GM12878 (cell line): ENCODE data around the gene CHD9. TPM values are rescaled to one million over a fixed set of nuclear protein-coding genes. Genes with fewer than 3 reads are reported as not detected.
A peak's percentile ranks its signal among the peaks of the same experiment; 100 is the strongest.

Source experiments
- ATAC-seq: fragments of 200-7000 bp; cut with Tn5 transposase; 3 replicates; pipeline ENCODE4 v1.9.1; 2020; ENCODE audit warnings: mild to moderate bottlenecking, moderate library complexity
- BruUV-seq: library from RNA; stranded (reverse); fragments of 400-500 nt; replicated peaks from 2 replicates; lab custom pipeline; 2021; lab: Mats Ljungman, UMichigan
- CTCF ChIA-PET: fragments of 300-600 bp; sonication (Branson Sonifier 250); formaldehyde crosslinking; extraction: SDS; loops from one replicate; lab custom pipeline; 2021; ENCODE audit warnings: inconsistent platforms; lab: Yijun Ruan, JAX
- POLR2A ChIA-PET: fragments of 350-600 bp; formaldehyde crosslinking; extraction: SDS; loops from one replicate; lab custom pipeline; 2021; ENCODE audit warnings: inconsistent platforms; lab: Charles Lee
- RAD21 ChIA-PET: fragments of 300-600 bp; sonication (Branson Sonifier 250); formaldehyde crosslinking; loops from one replicate; lab custom pipeline; 2023; ENCODE audit warnings: antibody characterized with exemption; ENCODE audit not compliant: unreplicated experiment; lab: Charles Lee
- SMC1A ChIA-PET: fragments of 300-600 bp; sonication (Branson Sonifier 250); formaldehyde crosslinking; loops from one replicate; lab custom pipeline; 2023; ENCODE audit not compliant: unreplicated experiment, uncharacterized antibody; lab: Charles Lee
- DNase-seq: peaks from one replicate; pipeline ENCODE4 v3.0.0-alpha.2; 2011; ENCODE audit warnings: low read depth, low spot score
- FAIRE-seq: peaks from 3 replicates; lab custom pipeline; 2011; peaks lifted over from hg19 to GRCh38; lab: Jason Lieb, UNC
- H2AFZ ChIP-seq: 2 replicates; pipeline ENCODE4 v1.6.0; 2011; ENCODE audit warnings: low read depth, low read length, control low read depth; ENCODE audit not compliant: control insufficient read depth
- H3K27ac ChIP-seq: 2 replicates; pipeline ENCODE4 v1.5.1; 2011; ENCODE audit warnings: control low read depth; ENCODE audit not compliant: control insufficient read depth, insufficient read depth
- H3K27me3 ChIP-seq, 2 experiments: replicated peaks in 1 of 2; 2 replicates each; pipeline versions ENCODE4 v1.6.0 to v1.6.1; 2011; ENCODE audit warnings: low read length in 1 of 2; ENCODE audit not compliant: control insufficient read depth in 2 of 2, insufficient read depth in 2 of 2
- H3K36me3 ChIP-seq, 2 experiments: 2 replicates each; pipeline ENCODE4 v1.5.1; 2011; ENCODE audit warnings: low read length in 1 of 2; ENCODE audit not compliant: control insufficient read depth in 2 of 2, insufficient read depth in 2 of 2
- H3K4me1 ChIP-seq: 2 replicates; pipeline ENCODE4 v1.6.1; 2011; ENCODE audit warnings: mild to moderate bottlenecking, low read length, moderate library complexity, mixed read lengths; ENCODE audit not compliant: control insufficient read depth, insufficient read depth
- H3K4me2 ChIP-seq: 2 replicates; pipeline ENCODE4 v1.6.0; 2011; ENCODE audit warnings: control low read depth; ENCODE audit not compliant: control insufficient read depth, insufficient read depth
- H3K4me3 ChIP-seq: fragments of 200-600 bp; sonication (generic); 2 replicates; pipeline ENCODE4 v1.5.1; 2016
- H3K79me2 ChIP-seq: 2 replicates; pipeline ENCODE4 v1.6.0; 2011; ENCODE audit warnings: low read length; ENCODE audit not compliant: control insufficient read depth, insufficient read depth
- H3K9ac ChIP-seq: 2 replicates; pipeline ENCODE4 v1.8.0; 2011; ENCODE audit warnings: low read length, control low read depth, mixed read lengths; ENCODE audit not compliant: control insufficient read depth, insufficient read depth
- H3K9me3 ChIP-seq: replicated peaks from 3 replicates; pipeline ENCODE4 v1.5.1; 2011; ENCODE audit warnings: mild to moderate bottlenecking, low read length; ENCODE audit not compliant: control insufficient read depth, insufficient read depth
- H4K20me1 ChIP-seq: 2 replicates; pipeline ENCODE4 v1.6.0; 2011; ENCODE audit not compliant: control insufficient read depth, insufficient read depth
- CEBPB ChIP-seq, 2 experiments: fragments of 150-350 bp in 1 of 2; IDR thresholded peaks; 2 replicates each; pipeline ENCODE4 v1.6.1; 2012 to 2014; ENCODE audit warnings: low read depth in 2 of 2, low read length in 2 of 2, borderline replicate concordance in 1 of 2, inconsistent platforms in 1 of 2
- JUNB ChIP-seq: IDR thresholded peaks from 2 replicates; pipeline ENCODE4 v1.6.1; 2016; ENCODE audit warnings: antibody characterized with exemption, mild to moderate bottlenecking
- POLR2AphosphoS2 ChIP-seq: IDR thresholded peaks from 2 replicates; pipeline ENCODE4 v1.6.1; 2011; ENCODE audit warnings: low read depth, mild to moderate bottlenecking, low read length, improper control_type of control experiment, moderate library complexity
- RELB ChIP-seq: fragments of 450-650 bp; IDR thresholded peaks from 2 replicates; pipeline ENCODE4 v1.6.1; 2017; ENCODE audit warnings: low read depth, mild to moderate bottlenecking, moderate library complexity
- SMAD5 ChIP-seq: IDR thresholded peaks from 2 replicates; pipeline ENCODE4 v1.6.1; 2016; ENCODE audit warnings: antibody characterized with exemption, low read depth
- SREBF2 ChIP-seq: IDR thresholded peaks from 2 replicates; pipeline ENCODE4 v1.6.1; 2012; ENCODE audit warnings: mild to moderate bottlenecking, low read length
- ZBTB4 ChIP-seq: fragments of 450-650 bp; formaldehyde crosslinking; IDR thresholded peaks from 2 replicates; pipeline ENCODE4 v1.4.0; 2022; ENCODE audit warnings: mild to moderate bottlenecking, moderate library complexity
- ZBTB40 ChIP-seq: fragments of 450-650 bp; IDR thresholded peaks from 2 replicates; pipeline ENCODE4 v1.6.1; 2016; ENCODE audit warnings: mild to moderate bottlenecking, moderate library complexity, borderline replicate concordance
- ZNF687 ChIP-seq: fragments of 450-650 bp; IDR thresholded peaks from 2 replicates; pipeline ENCODE4 v1.6.1; 2017; ENCODE audit warnings: mild to moderate bottlenecking, moderate library complexity
- WGBS: methylation state at CpG from one replicate; pipeline ENCODE4 v1.1.6; 2016; ENCODE audit warnings: low lambda C conversion rate; ENCODE audit not compliant: insufficient replicate concordance, insufficient coverage; ENCODE audit errors: missing lambda C conversion rate; 5-methylcytosine and 5-hydroxymethylcytosine counted together
- in situ Hi-C: fragments of 300-500 bp; cut with MboI; formaldehyde crosslinking; loops from 9 replicates; pipeline ENCODE4 v1.14.3; 2018; ENCODE audit warnings: mixed read lengths
- intact Hi-C: fragments of 100-400 bp; cut with micrococcal nuclease; formaldehyde crosslinking; loops from one replicate; pipeline ENCODE4 v1.14.2; 2022; ENCODE audit not compliant: unreplicated experiment
- polyA plus RNA-seq, 11 experiments: library from polyadenylated mRNA; depleted of rRNA in 4 of 11; unstranded in 6 of 11; stranded (reverse) in 5 of 11; fragments of >200 nt; fragmentation: Nextera tagmentation in 4 of 11; fragmentation: Illumina TruSeq in 1 of 11; extraction: Ambion mirVana in 4 of 11; extraction: Trizol in 1 of 11; gene quantifications; 1 replicate in 1 of 11; 2 replicates in 10 of 11; pipeline versions ENCODE4 v1.2.1 to v1.2.3, GENCODE V29; 2011 to 2016; ENCODE audit warnings: inconsistent platforms in 2 of 11, missing spikeins in 2 of 11, low read depth in 1 of 11
- total RNA-seq, 4 experiments: library from RNA; depleted of rRNA in 3 of 4; stranded (reverse); fragments of >200 nt in 3 of 4; fragmentation: Illumina TruSeq in 1 of 4; extraction: Trizol in 1 of 4; gene quantifications; 2 replicates each; pipeline versions ENCODE4 v1.2.1 to v1.2.3, GENCODE V29; 2013 to 2021

CHD9 gene
- total and polyA plus RNA-seq, 10 of the 15 experiments (the other 5 are each of a cell fraction or from before 2014, with no cell fraction given) = 29.2 to 95.7 (median 54.3) TPM

- no peaks in the 10 kb centered on the region; the same call in 2 of the 3 replicates for H3K9me3 ChIP-seq
- 0 out of 2 replicates have a peak overlapping the region, but pooled peaks have one; percentile 66 for H3K4me2 ChIP-seq
- RAD21 ChIA-PET = no interaction called here
- CTCF ChIA-PET = interaction anchor here (1.0 to 1.1 kb wide), 2 partner anchors 54 to 159 kb away, joined by 3 to 6 read pairs; partner anchors contain the start of gene CHD9
- no peak for FAIRE-seq
- H3K4me1 ChIP-seq = peaks cover 3% of the 10 kb centered on the region; the same call in 1 of the 2 replicates
- in situ Hi-C loops (no loop called here), intact Hi-C loops (no loop called here)
- 88% methylated on average over 2 of the region's 2 CpGs for WGBS
- H3K9ac ChIP-seq = no peak overlapping the region
- no TSS peak for BruUV-seq
- no peaks in the 10 kb centered on the region for H4K20me1 ChIP-seq
- peaks cover 0 to 9% of the 10 kb centered on the region in 2 experiments; a peak in 2 of 4 replicates for H3K36me3 ChIP-seq
- POLR2A ChIA-PET = no interaction called here
- no peaks in the 10 kb centered on the region for H3K27me3 ChIP-seq
- peaks cover 90% of the 10 kb centered on the region for H3K79me2 ChIP-seq
- no peak overlapping the region for H3K4me3 ChIP-seq
- DNase-seq = no peak
- SMC1A ChIA-PET = interaction anchor here (1.2 to 1.6 kb wide), 4 partner anchors 13 to 158 kb away, joined by 4 to 6 read pairs (median 5); partner anchors contain the start of gene CHD9
- ATAC-seq = no peak
- no peak overlapping the region for H2AFZ ChIP-seq
- no peak overlapping the region for H3K27ac ChIP-seq
- TF ChIP-seq SMAD5 (no peak), POLR2AphosphoS2 (no peak), ZBTB40 (no peak), ZNF687 (no peak), JUNB (no peak), CEBPB (IDR thresholded peaks at IDR 0.05; ENCODE audit: borderline replicate concordance in 1 of 2, low read depth in 2 of 2, low read length in 2 of 2) (no peak), ZBTB4 (CRISPR knock-in tag) (no peak), RELB (no peak), SREBF2 (no peak)
Observed at GRCh38 chr16:53213542-53213941, 158.8 kb downstream of the CHD9 start.
